ENCODE data around the gene SYT7. TPM values are rescaled to one million over a fixed set of nuclear protein-coding genes. Genes with fewer than 3 reads are reported as not detected.

Gene SYT7
- total RNA-seq, 4 donors from 2014 or later: 1.3 to 4.2 (median 1.8) TPM

DNA sequence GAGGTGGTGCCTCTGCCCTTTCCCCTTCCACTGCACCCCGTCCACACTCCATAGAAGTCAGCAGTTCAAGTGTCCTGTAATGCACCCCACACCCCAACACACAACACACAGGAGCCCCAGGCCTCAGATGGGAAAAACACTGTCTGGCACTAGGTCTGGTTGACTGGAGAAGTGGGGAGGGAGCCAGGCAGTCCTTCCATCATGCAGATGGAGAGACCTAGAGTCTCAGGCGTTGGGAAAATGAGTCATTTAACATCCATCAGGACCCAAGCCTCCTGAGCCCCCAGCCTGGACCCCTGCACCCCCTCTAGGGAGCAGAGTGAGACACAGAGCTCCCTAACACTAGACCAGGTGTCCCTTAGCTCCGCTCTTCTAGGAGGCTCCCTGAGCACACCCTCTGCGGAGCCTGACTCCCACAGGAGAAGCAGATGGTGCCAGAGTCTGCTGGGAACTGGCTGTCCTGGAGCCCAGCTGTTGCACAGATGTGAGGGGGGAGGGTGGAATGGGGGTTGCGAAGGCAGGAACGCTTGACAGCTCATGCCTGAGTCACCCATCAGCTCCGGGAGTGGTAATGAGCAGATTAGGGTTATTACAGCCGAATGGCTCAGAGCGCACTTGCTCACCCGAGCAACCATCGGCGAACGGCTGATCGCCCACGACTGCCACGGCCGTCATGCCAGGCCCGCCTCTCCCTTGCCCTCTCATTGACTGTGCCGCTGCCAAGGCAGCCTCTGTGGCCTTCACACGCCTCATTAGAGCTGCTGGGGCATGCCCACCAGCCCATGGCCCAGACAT lies 22.1 kb upstream of the SYT7 start:
- WGBS: 63% methylated on average over 11 of the region's 20 CpGs
- Histone ChIP-seq H3K36me3 (no peaks in the 10 kb centered on the region), H3K9me3 (no peaks in the 10 kb centered on the region), H3K27ac (replicated peaks in 1 of 4) (peak overlapping the region; percentile 47 to 66 (median 60)), H3K27me3 (peaks cover 0 to 69% (median 0%) of the 10 kb centered on the region in 4 donors), H3K4me1 (peaks cover 3 to 37% (median 26%) of the 10 kb centered on the region in 4 donors), H3K4me3 (peak overlapping the region in 1 of 4 donors; percentile 18)
- TF ChIP-seq, protein P1, sequence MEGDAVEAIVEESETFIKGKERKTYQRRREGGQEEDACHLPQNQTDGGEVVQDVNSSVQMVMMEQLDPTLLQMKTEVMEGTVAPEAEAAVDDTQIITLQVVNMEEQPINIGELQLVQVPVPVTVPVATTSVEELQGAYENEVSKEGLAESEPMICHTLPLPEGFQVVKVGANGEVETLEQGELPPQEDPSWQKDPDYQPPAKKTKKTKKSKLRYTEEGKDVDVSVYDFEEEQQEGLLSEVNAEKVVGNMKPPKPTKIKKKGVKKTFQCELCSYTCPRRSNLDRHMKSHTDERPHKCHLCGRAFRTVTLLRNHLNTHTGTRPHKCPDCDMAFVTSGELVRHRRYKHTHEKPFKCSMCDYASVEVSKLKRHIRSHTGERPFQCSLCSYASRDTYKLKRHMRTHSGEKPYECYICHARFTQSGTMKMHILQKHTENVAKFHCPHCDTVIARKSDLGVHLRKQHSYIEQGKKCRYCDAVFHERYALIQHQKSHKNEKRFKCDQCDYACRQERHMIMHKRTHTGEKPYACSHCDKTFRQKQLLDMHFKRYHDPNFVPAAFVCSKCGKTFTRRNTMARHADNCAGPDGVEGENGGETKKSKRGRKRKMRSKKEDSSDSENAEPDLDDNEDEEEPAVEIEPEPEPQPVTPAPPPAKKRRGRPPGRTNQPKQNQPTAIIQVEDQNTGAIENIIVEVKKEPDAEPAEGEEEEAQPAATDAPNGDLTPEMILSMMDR (IDR thresholded peaks at IDR 0.05): no peak
- peak; percentile 54 to 74 for TF ChIP-seq POLR2AphosphoS5 (IDR thresholded peaks at IDR 0.05)
- peak; percentile 94 for DNase-seq (ENCODE audit: extremely low spot score)
- intact Hi-C loops (cut with DNase I): no loop called here

DNA sequence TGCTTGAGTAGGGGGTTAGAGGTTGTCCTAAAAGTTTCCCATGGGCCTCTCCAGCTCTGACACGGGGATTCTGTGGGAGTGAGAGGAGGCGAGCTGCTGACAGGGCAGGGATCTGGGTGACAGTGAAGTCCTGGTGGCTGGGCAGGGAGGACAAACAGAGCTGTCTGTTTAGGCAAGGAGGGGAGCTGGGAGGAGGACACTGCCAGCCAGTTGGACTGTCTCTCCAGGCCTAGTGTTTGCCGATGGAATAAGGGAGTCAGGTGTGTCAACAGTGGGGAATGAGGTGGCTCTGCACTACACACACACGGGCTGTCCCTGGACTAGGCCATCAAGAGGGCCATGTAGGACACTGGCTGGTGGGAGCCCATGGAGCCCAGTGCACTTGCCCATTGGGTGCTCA lies 20.6 kb upstream of the SYT7 start:
- 81% methylated on average over 4 of the region's 4 CpGs for WGBS

DNA sequence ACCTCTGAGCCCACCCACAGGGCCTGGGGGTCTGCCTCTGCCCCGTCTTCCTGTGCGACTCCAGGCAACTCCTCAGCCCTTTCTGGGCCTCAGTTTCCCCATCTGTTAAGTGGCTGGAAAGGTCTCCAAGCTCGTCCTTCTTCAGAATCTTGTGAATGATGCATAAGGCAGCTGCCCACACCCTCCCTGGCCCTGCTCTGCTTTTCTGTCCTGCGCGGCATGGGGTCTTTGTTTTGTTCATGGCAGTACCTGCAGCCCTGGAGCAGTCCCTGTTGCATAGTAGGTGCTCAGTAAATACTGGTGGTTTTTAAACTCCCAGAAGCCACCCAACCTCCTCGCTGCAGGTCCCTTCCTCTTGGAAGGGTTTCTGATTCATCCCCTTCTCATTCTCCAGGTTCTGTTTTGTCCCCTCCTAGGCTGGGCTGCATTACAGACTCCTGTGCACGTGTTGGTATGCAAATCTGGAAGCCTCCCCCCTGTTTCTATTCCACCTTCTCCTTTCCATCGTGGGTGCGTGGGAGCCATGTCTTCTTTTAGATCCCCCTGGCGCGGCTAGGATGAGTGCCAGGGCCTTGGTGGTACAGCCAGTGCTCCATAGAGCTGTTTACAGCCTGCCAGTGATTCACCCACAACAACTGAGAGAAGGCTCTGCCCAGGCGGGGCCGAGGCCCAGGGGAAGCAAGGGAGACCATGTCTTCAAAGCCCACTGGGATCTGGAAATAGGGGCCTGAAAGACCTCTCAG lies 19.3 kb upstream of the SYT7 start:
- peaks cover 12 to 57% (median 39%) of the 10 kb centered on the region in 4 donors for H3K4me1 ChIP-seq
- 83% methylated on average over 12 of the region's 13 CpGs for WGBS
- H3K4me3 ChIP-seq: no peak overlapping the region
- H3K27me3 ChIP-seq: peaks cover 0 to 80% (median 2%) of the 10 kb centered on the region in 4 donors
- no peak for TF ChIP-seq EP300 (IDR thresholded peaks at IDR 0.05)
- no peak for TF ChIP-seq POLR2A (IDR thresholded peaks at IDR 0.05; ENCODE audit: low read depth)
- TF ChIP-seq POLR2AphosphoS5 (IDR thresholded peaks at IDR 0.05): no peak
- TF ChIP-seq, protein P1 (IDR thresholded peaks at IDR 0.05): no peak
- peak overlapping the region; percentile 32 to 62 (median 46) for H3K27ac ChIP-seq (replicated peaks in 1 of 4)
- DNase-seq (ENCODE audit: extremely low spot score): no peak
- intact Hi-C loops (cut with DNase I): no loop called here
- H3K9me3 ChIP-seq: no peaks in the 10 kb centered on the region
- H3K36me3 ChIP-seq: no peaks in the 10 kb centered on the region

More for the DNA sequence above, 20.6 kb upstream of the SYT7 start:
- H3K4me3 ChIP-seq: no peak overlapping the region
- H3K27me3 ChIP-seq: peaks cover 0 to 77% (median 0%) of the 10 kb centered on the region in 4 donors
- no peaks in the 10 kb centered on the region for H3K36me3 ChIP-seq
- TF ChIP-seq EP300 (IDR thresholded peaks at IDR 0.05): no peak
- no peak for TF ChIP-seq POLR2A (IDR thresholded peaks at IDR 0.05; ENCODE audit: low read depth)
- TF ChIP-seq POLR2AphosphoS5 (IDR thresholded peaks at IDR 0.05): no peak
- TF ChIP-seq, protein P1 (IDR thresholded peaks at IDR 0.05): no peak
- H3K27ac ChIP-seq (replicated peaks in 1 of 4): no peak overlapping the region
- DNase-seq (ENCODE audit: extremely low spot score): no peak
- intact Hi-C loops (cut with DNase I): no loop called here
- H3K9me3 ChIP-seq: no peaks in the 10 kb centered on the region
- peaks cover 3 to 45% (median 38%) of the 10 kb centered on the region in 4 donors for H3K4me1 ChIP-seq

DNA sequence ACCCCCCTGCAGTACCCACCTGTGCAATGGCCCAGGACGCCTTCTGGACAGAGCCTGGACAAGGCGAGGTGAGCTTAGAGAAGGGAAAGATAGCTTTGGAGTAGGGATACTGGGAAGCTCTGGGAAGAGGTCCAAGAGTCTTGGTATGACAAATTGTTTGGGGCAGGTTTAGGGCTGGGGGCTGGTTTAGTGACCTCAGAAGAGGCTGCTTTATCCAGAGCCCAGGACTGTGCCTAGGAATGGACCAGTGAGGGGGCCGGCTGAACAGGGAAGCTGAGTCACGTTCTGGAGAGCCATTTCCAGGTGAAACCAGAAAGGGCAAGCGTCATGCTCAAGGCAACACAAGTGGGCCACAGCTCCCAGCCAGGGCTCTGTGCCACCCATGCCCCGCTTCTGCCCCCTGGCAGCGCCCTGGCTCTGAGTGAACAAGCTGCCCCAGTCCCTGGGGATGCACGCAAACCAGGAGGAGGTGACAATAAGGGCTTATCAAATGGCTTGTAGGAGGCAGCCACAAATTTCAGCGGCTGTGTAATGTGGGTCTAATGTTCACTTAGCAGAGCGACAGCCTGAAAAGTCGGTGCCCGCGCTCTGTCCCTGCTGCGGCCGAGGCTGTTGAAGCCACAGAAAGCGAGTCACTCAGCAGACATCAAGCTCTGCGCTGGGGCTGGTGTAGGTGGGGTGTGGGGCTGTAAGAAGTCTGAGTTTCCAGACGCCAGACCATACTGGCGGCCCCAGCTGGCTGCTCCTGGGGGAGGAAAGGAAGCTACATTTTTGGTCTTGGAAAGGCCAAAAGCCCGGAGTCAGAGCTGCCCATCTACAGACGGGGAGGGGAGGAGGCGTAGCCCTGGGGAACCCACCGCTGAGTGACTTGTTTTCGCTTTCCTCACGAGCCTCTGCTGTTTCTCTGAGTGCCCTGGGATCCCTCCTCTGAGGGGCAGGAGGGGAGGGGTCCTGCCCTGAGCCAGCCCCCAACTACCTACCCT lies 18.3 kb upstream of the SYT7 start:
- Histone ChIP-seq H3K27me3 (peaks cover 0 to 89% (median 4%) of the 10 kb centered on the region in 4 donors), H3K9me3 (no peaks in the 10 kb centered on the region), H3K36me3 (no peaks in the 10 kb centered on the region), H3K4me3 (no peak overlapping the region), H3K27ac (replicated peaks in 1 of 4) (peak overlapping the region; percentile 39 to 62 (median 47)), H3K4me1 (peaks cover 17 to 66% (median 46%) of the 10 kb centered on the region in 4 donors)
- intact Hi-C loops (cut with DNase I): no loop called here
- no peak for DNase-seq (ENCODE audit: extremely low spot score)
- 46% methylated on average over 20 of the region's 25 CpGs for WGBS
- TF ChIP-seq POLR2AphosphoS5 (IDR thresholded peaks at IDR 0.05) (peak in 1 of 2 donors; percentile 20), POLR2A (IDR thresholded peaks at IDR 0.05; ENCODE audit: low read depth) (no peak), EP300 (IDR thresholded peaks at IDR 0.05) (no peak)
- TF ChIP-seq, protein P1 (IDR thresholded peaks at IDR 0.05): no peak

All from esophagus muscularis mucosa (tissue), 4 donors.